GM20431 (cell line): Measurements from ENCODE around the gene LIX1.

Source experiments
- in situ Hi-C: fragments of 300-500 bp; cut with MseI, MboI; formaldehyde crosslinking; loops from one replicate; pipeline ENCODE4 v1.15.0; 2020; ENCODE audit warnings: low sequenced_read_pairs; ENCODE audit not compliant: unreplicated experiment

LIX1 gene

GRCh38 chr5:97043511-97043910, 98.9 kb downstream of the LIX1 start:
- in situ Hi-C loops = no loop called here

GRCh38 chr5:97042996-97043395, 99.4 kb downstream of the LIX1 start:
- in situ Hi-C loops = no loop called here
